HG03280 (cell line): ENCODE results near the gene TOMM40.
"Not testable (repeated sequence)": the region's sequence is repeated elsewhere in the genome, so short reads cannot be mapped to it uniquely, and the experiment has no call there.

Experiments used
- ATAC-seq: cut with Tn5 transposase; IDR thresholded peaks from one replicate; pipeline ENCODE4 v1.9.1; 2021; ENCODE audit warnings: mild to moderate bottlenecking, moderate library complexity; ENCODE audit not compliant: unreplicated experiment

TOMM40 gene

DNA sequence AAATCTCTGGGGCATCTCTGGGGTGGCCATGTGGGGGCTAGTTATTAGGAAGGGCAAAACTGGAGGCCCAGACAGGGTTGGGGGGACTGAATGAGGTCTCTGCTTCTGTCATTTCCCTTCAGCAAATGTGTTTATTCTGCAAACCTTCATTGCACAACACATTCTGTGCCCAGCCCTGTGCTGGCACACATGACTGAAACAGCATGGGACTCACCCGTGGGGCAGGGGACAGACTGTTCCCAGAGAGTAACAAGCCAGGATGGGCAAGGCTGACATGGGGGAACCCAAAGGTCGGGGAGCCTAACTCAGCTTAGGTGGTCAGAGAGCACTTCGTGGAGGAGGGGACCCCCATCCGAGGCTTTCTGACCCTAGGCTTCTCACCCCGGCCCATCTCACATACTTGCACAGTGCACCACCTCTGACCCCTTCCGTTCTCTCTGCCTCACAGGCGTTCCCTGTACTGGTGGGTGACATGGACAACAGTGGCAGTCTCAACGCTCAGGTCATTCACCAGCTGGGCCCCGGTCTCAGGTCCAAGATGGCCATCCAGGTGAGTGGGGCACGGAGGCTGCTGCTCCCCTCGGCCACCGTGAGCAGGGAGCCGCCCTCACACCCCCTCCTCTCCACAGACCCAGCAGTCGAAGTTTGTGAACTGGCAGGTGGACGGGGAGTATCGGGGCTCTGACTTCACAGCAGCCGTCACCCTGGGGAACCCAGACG lies 2.4 kb downstream of the TOMM40 start:
- ATAC-seq: no peak

DNA sequence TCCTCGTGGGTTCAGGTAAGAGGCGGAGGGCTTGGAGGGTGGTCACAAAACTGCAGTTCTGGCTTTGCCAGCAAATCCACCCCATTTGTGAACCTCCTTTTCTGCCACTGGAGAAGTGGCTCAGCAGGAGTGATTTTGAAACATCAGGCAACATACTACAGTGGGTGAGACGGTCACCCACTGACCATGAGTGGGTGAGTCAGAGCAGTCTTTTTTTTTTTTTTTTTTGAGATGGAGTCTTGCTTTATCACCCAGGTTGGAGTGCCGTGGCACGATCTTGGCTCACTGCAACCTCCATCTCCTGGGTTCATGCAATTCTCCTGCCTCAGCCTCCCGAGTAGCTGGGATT lies 3.0 kb downstream of the TOMM40 start:
- ATAC-seq: no peak

DNA sequence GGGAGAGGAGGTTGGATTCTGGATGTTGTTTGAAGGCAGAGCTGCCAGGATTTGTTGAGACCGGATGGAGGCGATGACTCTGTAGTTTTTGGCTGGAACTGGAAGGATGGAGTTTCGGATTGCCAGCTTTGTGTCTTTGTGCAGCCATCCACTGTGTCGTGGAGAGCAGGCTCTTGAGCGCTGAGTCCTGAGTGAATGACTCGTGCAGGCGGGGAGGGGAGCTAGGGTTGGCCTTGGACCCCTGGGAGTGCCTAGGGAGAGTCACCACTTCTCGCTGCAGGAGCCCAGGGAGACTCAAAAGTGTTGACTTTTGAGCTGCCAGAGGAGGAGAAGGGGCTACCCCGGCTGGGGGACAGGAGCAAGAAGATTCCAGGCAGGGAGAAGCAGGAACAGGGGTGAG lies 3.9 kb downstream of the TOMM40 start:
- no peak for ATAC-seq

DNA sequence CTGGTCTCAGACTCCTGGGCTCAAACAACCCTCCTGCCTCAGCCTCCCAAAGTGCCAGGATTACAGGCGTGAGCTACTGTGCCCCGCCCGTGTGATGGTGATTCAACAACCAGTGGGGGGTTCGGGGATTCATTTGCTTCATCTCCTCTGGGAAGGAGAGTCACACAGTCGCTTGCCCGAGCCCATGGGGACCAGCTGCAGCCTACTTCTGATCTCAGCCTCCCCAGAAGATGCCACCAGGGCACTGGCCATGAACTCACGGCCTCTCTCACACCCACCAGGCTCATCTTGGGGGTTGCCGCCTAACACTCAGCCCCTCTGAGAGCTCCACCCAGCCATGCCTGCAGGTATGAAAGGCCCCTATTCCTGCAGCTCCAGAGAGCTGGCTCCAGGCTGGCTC lies 6.8 kb downstream of the TOMM40 start:
- ATAC-seq: no peak

DNA sequence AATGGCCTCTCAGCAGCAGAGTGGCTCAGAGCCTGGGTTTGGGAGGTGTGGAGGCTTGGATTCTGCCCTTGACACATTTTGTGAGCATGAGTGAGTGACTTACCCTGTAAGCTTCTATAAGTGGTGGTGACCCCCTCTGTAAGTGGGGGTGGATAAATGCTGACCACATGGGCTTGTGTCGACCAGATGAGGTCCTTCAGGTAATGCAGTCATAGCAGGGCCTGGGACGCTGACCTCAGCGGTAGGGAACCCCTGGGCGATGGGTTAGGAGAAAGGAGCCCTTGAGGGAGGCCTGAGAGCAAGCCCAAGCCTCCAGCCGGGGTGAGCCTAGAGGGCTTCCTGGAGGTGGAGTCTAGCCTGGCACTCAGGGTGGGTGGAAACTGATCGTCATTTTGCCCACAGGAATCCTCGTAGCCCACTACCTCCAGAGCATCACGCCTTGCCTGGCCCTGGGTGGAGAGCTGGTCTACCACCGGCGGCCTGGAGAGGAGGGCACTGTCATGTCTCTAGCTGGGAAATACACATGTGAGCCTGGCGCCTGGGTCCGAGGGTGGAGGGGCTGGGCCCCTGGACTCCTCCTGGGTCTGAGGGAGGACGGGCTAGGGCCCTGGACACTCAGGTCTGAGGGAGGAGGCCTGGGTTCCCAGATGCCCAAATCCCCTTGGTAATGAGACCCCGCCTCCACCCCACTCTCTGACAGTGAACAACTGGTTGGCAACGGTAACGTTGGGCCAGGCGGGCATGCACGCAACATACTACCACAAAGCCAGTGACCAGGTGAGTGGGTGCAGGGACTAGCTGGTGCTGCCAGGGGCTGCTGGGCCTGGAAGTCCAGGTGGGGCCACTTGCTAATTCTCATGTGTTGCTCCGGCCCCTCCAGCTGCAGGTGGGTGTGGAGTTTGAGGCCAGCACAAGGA lies 9.5 kb downstream of the TOMM40 start:
- no peak for ATAC-seq

DNA sequence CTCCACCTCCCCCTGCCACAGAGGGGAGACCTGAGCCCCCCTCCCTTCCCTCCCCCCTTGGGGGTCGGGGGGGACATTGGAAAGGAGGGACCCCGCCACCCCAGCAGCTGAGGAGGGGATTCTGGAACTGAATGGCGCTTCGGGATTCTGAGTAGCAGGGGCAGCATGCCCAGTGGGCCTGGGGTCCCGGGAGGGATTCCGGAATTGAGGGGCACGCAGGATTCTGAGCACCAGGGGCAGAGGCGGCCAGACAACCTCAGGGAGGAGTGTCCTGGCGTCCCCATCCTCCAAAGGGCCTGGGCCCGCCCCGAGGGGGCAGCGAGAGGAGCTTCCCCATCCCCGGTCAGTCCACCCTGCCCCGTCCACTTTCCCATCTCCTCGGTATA lies 12.2 kb downstream of the TOMM40 start:
- no peak for ATAC-seq

DNA sequence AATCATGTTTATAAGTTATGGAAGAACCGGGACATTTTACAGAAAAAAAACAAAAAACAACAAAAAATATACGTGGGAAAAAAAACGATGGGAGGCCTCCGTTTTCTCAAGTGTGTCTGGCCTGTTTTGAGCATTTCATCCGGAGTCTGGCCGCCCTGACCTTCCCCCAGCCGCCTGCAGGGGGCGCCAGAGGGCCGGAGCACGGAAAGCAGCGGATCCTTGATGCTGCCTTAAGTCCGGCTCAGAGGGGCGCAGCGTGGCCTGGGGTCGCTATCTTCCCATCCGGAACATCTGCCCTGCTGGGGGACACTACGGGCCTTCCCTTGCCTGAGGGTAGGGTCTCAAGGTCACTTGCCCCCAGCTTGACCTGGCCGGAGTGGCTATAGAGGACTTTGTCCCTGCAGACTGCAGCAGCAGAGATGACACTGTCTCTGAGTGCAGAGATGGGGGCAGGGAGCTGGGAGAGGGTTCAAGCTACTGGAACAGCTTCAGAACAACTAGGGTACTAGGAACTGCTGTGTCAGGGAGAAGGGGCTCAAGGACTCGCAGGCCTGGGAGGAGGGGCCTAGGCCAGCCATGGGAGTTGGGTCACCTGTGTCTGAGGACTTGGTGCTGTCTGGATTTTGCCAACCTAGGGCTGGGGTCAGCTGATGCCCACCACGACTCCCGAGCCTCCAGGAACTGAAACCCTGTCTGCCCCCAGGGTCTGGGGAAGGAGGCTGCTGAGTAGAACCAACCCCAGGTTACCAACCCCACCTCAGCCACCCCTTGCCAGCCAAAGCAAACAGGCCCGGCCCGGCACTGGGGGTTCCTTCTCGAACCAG lies 12.8 kb downstream of the TOMM40 start:
- no peak for ATAC-seq

DNA sequence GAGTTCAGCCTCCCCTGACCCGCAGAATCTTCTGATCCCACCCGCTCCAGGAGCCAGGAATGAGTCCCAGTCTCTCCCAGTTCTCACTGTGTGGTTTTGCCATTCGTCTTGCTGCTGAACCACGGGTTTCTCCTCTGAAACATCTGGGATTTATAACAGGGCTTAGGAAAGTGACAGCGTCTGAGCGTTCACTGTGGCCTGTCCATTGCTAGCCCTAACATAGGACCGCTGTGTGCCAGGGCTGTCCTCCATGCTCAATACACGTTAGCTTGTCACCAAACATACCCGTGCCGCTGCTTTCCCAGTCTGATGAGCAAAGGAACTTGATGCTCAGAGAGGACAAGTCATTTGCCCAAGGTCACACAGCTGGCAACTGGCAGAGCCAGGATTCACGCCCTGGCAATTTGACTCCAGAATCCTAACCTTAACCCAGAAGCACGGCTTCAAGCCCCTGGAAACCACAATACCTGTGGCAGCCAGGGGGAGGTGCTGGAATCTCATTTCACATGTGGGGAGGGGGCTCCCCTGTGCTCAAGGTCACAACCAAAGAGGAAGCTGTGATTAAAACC lies 13.5 kb downstream of the TOMM40 start:
- ATAC-seq: no peak

DNA sequence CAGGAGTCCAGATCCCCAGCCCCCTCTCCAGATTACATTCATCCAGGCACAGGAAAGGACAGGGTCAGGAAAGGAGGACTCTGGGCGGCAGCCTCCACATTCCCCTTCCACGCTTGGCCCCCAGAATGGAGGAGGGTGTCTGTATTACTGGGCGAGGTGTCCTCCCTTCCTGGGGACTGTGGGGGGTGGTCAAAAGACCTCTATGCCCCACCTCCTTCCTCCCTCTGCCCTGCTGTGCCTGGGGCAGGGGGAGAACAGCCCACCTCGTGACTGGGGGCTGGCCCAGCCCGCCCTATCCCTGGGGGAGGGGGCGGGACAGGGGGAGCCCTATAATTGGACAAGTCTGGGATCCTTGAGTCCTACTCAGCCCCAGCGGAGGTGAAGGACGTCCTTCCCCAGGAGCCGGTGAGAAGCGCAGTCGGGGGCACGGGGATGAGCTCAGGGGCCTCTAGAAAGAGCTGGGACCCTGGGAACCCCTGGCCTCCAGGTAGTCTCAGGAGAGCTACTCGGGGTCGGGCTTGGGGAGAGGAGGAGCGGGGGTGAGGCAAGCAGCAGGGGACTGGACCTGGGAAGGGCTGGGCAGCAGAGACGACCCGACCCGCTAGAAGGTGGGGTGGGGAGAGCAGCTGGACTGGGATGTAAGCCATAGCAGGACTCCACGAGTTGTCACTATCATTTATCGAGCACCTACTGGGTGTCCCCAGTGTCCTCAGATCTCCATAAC lies 14.5 kb downstream of the TOMM40 start, which contains the start of gene APOE:
TSS of gene APOE (plus strand) at position 360 of the 724 bp plus-strand sequence. CDS start 829 bp downstream, outside the sequence.
- ATAC-seq: no peak

DNA sequence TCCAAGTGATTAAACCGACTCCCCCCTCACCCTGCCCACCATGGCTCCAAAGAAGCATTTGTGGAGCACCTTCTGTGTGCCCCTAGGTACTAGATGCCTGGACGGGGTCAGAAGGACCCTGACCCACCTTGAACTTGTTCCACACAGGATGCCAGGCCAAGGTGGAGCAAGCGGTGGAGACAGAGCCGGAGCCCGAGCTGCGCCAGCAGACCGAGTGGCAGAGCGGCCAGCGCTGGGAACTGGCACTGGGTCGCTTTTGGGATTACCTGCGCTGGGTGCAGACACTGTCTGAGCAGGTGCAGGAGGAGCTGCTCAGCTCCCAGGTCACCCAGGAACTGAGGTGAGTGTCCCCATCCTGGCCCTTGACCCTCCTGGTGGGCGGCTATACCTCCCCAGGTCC lies 16.6 kb downstream of the TOMM40 start:
- no peak for ATAC-seq

DNA sequence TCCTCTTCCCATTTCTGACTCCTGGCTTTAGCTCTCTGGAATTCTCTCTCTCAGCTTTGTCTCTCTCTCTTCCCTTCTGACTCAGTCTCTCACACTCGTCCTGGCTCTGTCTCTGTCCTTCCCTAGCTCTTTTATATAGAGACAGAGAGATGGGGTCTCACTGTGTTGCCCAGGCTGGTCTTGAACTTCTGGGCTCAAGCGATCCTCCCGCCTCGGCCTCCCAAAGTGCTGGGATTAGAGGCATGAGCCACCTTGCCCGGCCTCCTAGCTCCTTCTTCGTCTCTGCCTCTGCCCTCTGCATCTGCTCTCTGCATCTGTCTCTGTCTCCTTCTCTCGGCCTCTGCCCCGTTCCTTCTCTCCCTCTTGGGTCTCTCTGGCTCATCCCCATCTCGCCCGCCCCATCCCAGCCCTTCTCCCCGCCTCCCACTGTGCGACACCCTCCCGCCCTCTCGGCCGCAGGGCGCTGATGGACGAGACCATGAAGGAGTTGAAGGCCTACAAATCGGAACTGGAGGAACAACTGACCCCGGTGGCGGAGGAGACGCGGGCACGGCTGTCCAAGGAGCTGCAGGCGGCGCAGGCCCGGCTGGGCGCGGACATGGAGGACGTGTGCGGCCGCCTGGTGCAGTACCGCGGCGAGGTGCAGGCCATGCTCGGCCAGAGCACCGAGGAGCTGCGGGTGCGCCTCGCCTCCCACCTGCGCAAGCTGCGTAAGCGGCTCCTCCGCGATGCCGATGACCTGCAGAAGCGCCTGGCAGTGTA lies 17.2 kb downstream of the TOMM40 start:
- no peak for ATAC-seq

DNA sequence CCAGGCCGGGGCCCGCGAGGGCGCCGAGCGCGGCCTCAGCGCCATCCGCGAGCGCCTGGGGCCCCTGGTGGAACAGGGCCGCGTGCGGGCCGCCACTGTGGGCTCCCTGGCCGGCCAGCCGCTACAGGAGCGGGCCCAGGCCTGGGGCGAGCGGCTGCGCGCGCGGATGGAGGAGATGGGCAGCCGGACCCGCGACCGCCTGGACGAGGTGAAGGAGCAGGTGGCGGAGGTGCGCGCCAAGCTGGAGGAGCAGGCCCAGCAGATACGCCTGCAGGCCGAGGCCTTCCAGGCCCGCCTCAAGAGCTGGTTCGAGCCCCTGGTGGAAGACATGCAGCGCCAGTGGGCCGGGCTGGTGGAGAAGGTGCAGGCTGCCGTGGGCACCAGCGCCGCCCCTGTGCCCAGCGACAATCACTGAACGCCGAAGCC lies 17.8 kb downstream of the TOMM40 start:
- no peak for ATAC-seq

DNA sequence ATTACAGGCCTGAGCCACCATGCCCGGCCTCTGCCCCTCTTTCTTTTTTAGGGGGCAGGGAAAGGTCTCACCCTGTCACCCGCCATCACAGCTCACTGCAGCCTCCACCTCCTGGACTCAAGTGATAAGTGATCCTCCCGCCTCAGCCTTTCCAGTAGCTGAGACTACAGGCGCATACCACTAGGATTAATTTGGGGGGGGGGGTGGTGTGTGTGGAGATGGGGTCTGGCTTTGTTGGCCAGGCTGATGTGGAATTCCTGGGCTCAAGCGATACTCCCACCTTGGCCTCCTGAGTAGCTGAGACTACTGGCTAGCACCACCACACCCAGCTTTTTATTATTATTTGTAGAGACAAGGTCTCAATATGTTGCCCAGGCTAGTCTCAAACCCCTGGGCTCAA lies 18.7 kb downstream of the TOMM40 start:
- no peak for ATAC-seq

DNA sequence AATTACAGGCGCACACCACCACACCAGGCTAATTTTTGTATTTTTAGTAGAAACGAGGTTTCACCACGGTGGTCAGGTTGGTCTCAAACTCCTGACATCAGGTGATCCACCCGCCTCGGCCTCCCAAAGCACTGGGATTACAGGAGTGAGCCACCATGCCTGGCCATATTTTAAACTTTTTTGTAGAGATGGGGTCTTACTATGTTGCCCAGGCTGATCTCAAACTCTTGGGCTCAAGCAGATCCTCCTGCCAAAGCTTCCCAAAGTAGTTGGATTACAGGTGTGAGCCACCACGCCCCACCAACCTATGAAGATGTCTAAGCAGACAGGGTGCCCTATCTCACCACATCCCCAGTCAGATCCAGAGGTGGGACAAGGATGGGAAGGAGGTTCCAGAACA lies 20.8 kb downstream of the TOMM40 start:
- not testable (repeated sequence) for ATAC-seq

DNA sequence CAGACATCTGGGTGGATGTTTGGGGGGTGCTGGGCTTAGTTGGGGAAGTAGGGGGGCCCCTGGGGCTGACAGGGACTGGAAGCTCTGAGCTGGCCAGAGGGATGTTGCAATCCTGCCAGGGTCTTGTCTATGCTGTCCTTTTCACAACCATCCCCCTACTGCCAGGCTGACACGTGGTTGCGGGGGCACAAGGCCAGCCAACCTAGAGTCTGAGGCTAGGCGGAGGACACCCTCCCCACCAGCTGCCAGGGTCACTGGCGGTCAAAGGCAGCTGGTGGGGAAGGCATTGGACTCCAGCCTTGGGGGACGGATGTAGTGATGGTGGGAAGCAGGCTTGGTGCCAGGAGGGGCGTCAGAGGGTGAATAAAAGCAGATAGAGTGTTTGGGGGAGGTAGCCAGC lies 21.8 kb downstream of the TOMM40 start:
- no peak for ATAC-seq

DNA sequence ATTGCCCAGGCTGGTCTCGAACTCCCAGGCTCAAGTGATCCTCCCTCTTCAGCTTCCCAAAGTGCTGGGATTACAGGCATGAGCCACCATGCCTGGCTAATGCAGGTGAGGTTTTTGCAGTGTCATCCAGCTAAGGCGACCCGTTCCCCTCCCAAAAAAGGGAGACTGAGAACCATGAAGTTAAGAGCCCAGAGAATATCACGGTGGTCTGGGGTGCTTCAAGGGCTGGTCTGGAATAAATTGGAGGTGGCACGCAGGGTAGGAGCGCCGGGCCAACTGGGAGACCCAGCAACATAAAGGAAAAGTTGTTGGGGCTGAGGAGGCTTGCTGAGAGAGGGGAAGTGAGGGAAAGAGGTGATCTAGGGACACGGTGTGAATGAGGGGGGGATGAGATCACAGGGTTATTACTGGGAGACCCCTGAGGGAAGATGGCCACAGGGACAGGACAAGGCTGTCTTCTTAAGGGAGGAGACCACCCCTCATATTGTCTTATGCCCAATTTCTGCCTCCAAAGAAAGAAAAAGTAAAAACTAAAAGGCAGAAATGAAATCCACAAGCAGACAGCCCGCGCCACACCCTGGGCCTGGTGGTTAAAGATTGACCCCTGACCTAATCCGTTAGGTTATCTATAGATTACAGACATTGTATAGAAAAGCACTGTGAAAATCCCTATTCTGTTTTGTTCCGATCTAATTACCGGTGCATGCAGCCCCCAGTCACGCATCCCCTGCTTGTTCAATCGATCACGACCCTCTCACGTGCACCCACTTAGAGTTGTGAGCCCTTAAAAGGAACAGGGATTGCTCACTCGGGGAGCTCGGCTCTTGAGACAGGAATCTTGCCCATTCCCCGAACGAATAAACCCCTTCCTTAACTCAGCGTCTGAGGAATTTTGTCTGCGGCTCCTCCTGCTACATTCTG lies 22.7 kb downstream of the TOMM40 start:
- not testable (repeated sequence) for ATAC-seq

DNA sequence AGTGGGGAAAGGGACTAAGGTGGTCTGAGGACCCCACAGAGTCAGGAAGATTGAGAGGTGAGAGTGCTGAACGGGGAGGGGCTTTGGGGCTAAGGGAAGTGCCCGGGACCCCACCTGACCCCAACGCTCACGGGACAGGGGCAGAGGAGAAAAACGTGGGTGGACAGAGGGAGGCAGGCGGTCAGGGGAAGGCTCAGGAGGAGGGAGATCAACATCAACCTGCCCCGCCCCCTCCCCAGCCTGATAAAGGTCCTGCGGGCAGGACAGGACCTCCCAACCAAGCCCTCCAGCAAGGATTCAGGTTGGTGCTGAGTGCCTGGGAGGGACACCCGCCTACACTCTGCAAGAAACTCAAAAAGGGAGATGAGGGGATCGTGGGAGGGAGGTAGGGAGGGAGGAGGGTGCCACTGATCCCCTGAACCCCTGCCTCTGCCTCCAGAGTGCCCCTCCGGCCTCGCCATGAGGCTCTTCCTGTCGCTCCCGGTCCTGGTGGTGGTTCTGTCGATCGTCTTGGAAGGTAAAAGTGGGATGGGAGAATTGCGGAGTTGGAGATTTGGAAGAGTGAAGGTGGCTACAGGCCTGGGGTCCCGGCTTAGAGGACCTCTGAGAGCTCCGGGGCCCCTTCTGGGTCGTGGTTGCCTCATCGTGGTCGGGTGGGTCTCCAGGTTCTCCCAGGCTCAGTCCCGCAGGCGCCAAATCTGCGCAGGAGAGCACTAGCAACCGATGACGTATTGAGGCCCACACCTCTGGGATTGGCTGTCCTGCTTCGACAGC lies 23.6 kb downstream of the TOMM40 start, which contains the start of gene APOC1:
TSS of gene APOC1 (plus strand) at position 176 of the 774 bp plus-strand sequence. CDS start at position 460, 284 bp downstream.
- peak; percentile 86 for ATAC-seq
